Astrocyte (in vitro differentiated cells and primary cell): ENCODE measurements around the gene KLF2.
"Not testable (repeated sequence)": the region's sequence is repeated elsewhere in the genome, so short reads cannot be mapped to it uniquely, and the experiment has no call there.

Experiments
- CTCF ChIP-seq: IDR thresholded peaks from 2 replicates; pipeline ENCODE4 v1.5.1; 2011; ENCODE audit warnings: low read depth, mild to moderate bottlenecking, inconsistent platforms, low read length, moderate library complexity; ENCODE audit not compliant: insufficient read depth
- EZH2 ChIP-seq: IDR thresholded peaks from 2 replicates; pipeline ENCODE4 v1.6.1; 2012; ENCODE audit warnings: mild to moderate bottlenecking, low read length, inconsistent platforms; ENCODE audit not compliant: insufficient read depth

- not testable (repeated sequence) for TF ChIP-seq CTCF, EZH2
Observed at GRCh38 chr19:16347099-16347498, 22.5 kb downstream of the KLF2 start.
